ENCODE data around the gene VTI1B. TPM values are rescaled to one million over a fixed set of nuclear protein-coding genes. Genes with fewer than 3 reads are reported as not detected.

The VTI1B gene, protein sequence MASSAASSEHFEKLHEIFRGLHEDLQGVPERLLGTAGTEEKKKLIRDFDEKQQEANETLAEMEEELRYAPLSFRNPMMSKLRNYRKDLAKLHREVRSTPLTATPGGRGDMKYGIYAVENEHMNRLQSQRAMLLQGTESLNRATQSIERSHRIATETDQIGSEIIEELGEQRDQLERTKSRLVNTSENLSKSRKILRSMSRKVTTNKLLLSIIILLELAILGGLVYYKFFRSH
- total RNA-seq = 40.8 and 45.3 TPM in 2 replicates

DNA sequence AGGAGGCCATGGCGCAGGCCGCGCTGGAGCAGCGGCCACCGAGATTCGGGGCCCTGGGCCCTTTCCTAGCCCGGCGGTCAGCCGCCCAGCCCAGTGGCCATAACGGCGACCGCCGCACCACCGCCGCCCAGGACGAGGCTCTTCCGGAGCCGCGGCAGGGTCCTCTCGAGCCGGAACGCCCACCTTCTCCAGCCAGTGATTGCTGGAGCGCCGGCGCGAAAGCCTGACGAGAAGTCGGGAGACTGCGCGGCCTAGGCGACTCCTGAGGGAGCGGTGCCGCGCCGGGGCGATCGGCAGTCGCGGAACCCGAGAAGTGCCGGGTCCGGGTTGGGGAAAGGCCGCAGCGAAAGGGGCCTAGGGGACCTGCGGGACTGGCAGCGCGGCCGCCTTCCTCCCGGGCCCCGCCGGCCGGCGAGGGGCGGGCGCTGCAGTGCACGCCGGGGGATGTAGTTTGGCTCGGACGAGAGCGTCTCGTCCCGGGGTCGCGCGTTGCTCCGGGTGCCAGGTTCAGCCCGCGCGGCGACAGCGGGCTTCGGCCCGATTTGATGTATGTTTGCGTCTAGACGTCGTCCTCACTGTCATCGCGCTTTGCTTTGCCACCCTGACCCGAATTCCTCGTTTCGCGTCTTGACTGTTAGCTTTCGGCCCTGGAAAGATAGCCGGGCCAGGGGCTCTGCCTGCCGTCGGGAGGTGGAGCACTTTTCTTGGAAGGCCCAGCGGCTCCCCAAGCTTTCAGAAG, at the start of gene VTI1B:
Gene VTI1B, minus strand, starts transcription at position 153 of the 739 bp plus-strand sequence. Its CDS starts 143 bp downstream, at position 10.

DNA sequence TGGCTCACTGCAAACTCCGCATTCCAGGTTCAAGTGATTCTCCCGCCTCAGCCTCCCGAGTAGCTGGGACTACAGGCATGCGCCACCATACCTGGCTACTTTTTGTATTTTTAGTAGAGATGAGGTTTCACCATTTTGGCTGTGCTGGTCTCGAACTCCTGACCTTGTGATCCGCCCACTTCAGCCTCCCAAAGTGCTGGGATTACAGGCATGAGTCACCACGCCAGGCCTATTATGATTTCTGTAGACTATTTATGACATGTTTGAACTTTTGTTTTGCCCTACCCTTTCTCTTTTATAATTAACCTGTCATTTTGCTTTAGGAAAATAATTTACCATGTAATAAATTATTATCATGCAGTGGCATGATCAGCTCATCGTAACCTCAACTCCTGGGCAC, 27.1 kb upstream of the VTI1B start, which contains the start of gene RDH12:
Gene RDH12, plus strand, starts transcription at position 395 of the 400 bp plus-strand sequence. CDS start 20,757 bp downstream, outside the sequence.

DNA sequence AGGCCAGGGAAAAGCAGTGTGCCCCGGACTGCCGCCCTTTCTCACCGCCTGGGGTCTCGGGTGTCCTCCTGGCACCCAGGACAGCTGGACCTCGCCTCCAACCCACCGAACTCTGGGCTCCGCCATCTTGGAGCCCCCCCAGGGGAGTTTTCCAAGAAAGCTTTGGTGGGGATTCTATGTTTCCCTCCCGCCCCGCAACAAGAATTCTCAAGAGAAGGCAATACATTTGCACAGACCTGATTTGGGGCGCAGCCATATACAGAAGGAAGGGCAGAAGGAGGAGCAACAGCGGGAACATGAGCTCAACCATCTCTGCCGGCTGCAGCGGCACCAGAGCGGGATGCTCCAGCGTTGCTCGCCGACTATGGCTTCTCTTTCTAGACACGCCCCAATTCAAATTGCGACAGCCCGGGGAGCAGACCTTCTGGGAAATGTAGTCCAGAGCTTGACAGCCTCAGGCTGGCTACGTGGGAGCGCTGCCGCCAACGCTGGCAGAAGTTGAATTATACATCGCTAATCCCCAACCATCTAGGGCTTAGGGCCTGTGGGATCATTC, 21.0 kb upstream of the VTI1B start, which contains the start of gene RDH11:
Gene RDH11, minus strand, starts transcription at position 371 of the 556 bp plus-strand sequence. Its CDS starts 61 bp downstream, at position 310.

DNA sequence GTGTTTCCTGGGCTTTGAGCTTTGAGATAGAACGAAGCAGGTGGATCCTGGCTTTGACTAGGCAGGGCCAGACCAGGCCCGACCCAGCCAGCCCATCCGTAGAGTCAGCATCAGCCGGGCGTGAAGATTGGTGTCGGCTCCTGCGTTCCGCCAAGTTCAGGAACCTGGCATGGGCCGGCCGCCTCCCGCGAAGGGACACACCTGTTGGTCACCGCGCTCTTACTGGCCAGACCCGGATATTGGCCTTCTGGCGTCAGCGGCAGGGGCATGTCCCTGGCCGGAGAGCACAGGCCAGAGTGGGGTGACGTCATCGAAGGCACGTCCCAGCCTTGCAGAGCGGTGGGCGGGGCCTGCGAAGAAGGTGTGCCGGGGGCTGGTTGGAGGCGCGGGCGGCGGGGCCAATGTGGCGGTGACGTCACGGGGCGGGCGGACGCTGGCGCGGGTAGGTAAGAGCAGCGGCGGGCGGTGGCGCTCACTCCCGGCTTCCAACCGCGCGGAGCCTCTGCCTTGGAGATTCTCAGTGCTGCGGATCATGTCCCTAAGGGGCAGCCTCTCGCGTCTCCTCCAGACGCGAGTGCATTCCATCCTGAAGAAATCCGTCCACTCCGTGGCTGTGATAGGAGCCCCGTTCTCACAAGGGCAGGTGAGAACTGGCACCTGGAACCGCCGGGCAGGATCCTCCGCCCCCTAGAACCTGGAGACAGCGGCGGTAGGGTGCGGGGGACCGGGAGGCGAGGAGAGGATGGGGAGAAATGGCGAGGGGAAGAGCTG, 54.8 kb downstream of the VTI1B start, which contains the start of gene ARG2:
Gene ARG2, plus strand, starts transcription at position 475 of the 771 bp plus-strand sequence. Its CDS starts 58 bp downstream, at position 533.

DNA sequence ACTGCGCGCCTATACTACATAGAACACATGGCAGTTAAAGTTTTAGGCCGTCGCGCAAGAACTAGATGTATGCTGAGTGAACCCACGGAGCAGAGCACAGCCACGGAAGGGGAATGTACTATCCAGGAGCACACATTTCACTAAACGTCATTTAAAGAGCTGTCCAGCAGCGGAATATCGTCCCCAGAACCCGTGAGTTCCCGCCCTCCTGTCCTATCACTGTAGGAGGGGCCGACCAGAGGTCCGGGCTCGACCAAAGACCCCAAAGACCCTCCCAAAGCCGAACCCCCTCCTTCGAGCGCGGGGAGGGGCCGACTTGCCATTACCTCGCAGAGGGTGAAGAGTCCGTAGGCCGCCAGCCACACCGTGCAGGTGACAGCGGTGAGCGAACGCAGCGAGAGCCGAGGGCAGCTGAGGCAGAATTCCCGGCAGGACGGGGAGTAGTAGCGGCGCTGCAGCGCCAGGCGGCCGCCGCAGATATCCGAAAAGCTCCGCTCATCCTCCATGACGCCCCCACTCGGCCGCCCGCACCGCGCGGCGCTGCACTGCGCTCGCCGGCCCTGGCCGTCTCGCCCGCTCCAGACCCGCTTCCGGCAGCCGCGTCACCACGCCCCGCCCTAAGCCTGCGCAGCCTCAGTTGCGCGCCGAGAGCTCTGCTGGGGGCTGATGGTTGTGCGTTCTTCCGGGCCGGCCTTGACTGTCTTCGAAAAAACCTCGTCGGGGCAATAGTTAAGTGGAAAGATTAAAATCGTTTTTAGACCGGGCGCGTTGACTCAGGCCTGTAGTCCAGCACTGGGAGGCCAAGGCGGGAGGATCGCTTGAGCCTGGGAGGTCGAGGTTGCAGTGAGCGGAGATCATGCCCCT, 74.5 kb downstream of the VTI1B start, which contains the start of gene PIGH:
Gene PIGH, minus strand, starts transcription at position 571 of the 864 bp plus-strand sequence. Its CDS starts 65 bp downstream, at position 506.

Other genes starting within 250 kb of the VTI1B start
- 6.9 and 8.1 TPM in 2 replicates for gene TMEM229B, start 185.9 kb downstream of the VTI1B start, total RNA-seq
- gene PLEKHH1, start 141.3 kb downstream of the VTI1B start, total RNA-seq = 0.05 and 0.13 TPM in 2 replicates
- 10.3 and 13.0 TPM in 2 replicates for gene PIGH, start 74.4 kb downstream of the VTI1B start, total RNA-seq
- gene ARG2, start 54.7 kb downstream of the VTI1B start, total RNA-seq = 9.6 and 13.2 TPM in 2 replicates
- 65.0 and 65.8 TPM in 2 replicates for gene RDH11, start 21.1 kb upstream of the VTI1B start, total RNA-seq
- not detected in 2 replicates for gene RDH12, start 27.3 kb upstream of the VTI1B start, total RNA-seq
- gene ZFYVE26, start 142.0 kb upstream of the VTI1B start, total RNA-seq = 17.6 and 22.8 TPM in 2 replicates
- gene RAD51B, start 145.1 kb upstream of the VTI1B start, total RNA-seq = 8.1 and 9.1 TPM in 2 replicates